Measurements from ENCODE around the gene ADNP2. TPM values are rescaled to one million over a fixed set of nuclear protein-coding genes. Genes with fewer than 3 reads are reported as not detected.

ADNP2 gene
- total RNA-seq, 2 donors from 2014 or later: 17.8 to 18.1 TPM

- no peaks in the 10 kb centered on the region for H3K4me1 ChIP-seq
- intact Hi-C loops (cut with DNase I): no loop called here
- H3K36me3 ChIP-seq: no peaks in the 10 kb centered on the region
- no peak for DNase-seq
- H3K27me3 ChIP-seq: no peaks in the 10 kb centered on the region
- H3K9ac ChIP-seq (ENCODE audit: low read depth in 2 of 2, low read length in 2 of 2): no peak overlapping the region
- no peaks in the 10 kb centered on the region for H3K9me3 ChIP-seq
- no peak overlapping the region for H3K4me3 ChIP-seq
- TF ChIP-seq CTCF (IDR thresholded peaks at IDR 0.05): no peak
- no peak overlapping the region for H3K27ac ChIP-seq
Observed at GRCh38 chr18:80112624-80113248, 3.7 kb downstream of the ADNP2 start.

- TF ChIP-seq CTCF (IDR thresholded peaks at IDR 0.05): no peak
- intact Hi-C loops (cut with DNase I): no loop called here
- no peaks in the 10 kb centered on the region for H3K27me3 ChIP-seq
- no peaks in the 10 kb centered on the region for H3K9me3 ChIP-seq
- no peak for DNase-seq
- no peak overlapping the region for H3K4me3 ChIP-seq
- no peaks in the 10 kb centered on the region for H3K36me3 ChIP-seq
- no peak overlapping the region for H3K9ac ChIP-seq (ENCODE audit: low read depth in 2 of 2, low read length in 2 of 2)
- no peak overlapping the region for H3K27ac ChIP-seq
- no peaks in the 10 kb centered on the region for H3K4me1 ChIP-seq
Observed at GRCh38 chr18:80115035-80115434, 6.0 kb downstream of the ADNP2 start.

GRCh38 chr18:80119111-80119510 lies 10.0 kb downstream of the ADNP2 start:
- DNase-seq: no peak
- no peaks in the 10 kb centered on the region for H3K4me1 ChIP-seq
- no peak for TF ChIP-seq CTCF (IDR thresholded peaks at IDR 0.05)
- H3K27me3 ChIP-seq: no peaks in the 10 kb centered on the region
- intact Hi-C loops (cut with DNase I): no loop called here
- H3K36me3 ChIP-seq: no peaks in the 10 kb centered on the region
- H3K27ac ChIP-seq: no peak overlapping the region
- no peak overlapping the region for H3K4me3 ChIP-seq
- no peaks in the 10 kb centered on the region for H3K9me3 ChIP-seq
- no peak overlapping the region for H3K9ac ChIP-seq (ENCODE audit: low read depth in 2 of 2, low read length in 2 of 2)

GRCh38 chr18:80120932-80121331 lies 11.9 kb downstream of the ADNP2 start:
- TF ChIP-seq CTCF (IDR thresholded peaks at IDR 0.05): no peak
- H3K9ac ChIP-seq (ENCODE audit: low read depth in 2 of 2, low read length in 2 of 2): no peak overlapping the region
- H3K9me3 ChIP-seq: no peaks in the 10 kb centered on the region
- H3K4me3 ChIP-seq: no peak overlapping the region
- no peaks in the 10 kb centered on the region for H3K4me1 ChIP-seq
- intact Hi-C loops (cut with DNase I): no loop called here
- no peaks in the 10 kb centered on the region for H3K27me3 ChIP-seq
- no peak for DNase-seq
- no peaks in the 10 kb centered on the region for H3K36me3 ChIP-seq
- H3K27ac ChIP-seq: no peak overlapping the region

DNA sequence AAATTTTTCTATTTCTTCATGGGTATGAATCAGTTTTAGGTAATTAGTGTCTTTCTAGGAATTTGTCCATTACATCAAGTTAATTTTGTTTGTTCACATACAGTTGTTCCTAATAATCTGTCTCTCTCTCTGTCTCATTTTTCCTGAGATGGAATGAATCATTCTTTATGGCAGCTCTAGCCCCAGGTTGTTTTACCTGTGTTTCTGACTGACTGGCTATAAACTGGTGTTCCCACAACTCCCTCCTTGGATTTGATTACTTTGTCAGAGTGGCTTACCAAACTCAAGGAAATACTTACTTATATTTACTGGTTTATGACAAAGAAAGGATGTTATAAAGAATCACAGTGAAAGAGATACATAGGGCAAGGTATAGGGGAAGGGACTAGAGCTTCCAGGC lies 15.1 kb downstream of the ADNP2 start:
- Histone ChIP-seq H3K27ac (peak overlapping the region; percentile 60), H3K9me3 (no peaks in the 10 kb centered on the region), H3K4me3 (no peak overlapping the region), H3K27me3 (no peaks in the 10 kb centered on the region), H3K36me3 (no peaks in the 10 kb centered on the region), H3K9ac (ENCODE audit: low read depth in 2 of 2, low read length in 2 of 2) (no peak overlapping the region), H3K4me1 (no peaks in the 10 kb centered on the region)
- DNase-seq: no peak
- intact Hi-C loops (cut with DNase I): no loop called here
- no peak for TF ChIP-seq CTCF (IDR thresholded peaks at IDR 0.05)

All from colonic mucosa (tissue), 4 donors.